H9 (cell line): Measurements from ENCODE around the gene DPP6. TPM values are rescaled to one million over a fixed set of nuclear protein-coding genes. Genes with fewer than 3 reads are reported as not detected.

Experiments
- DNase-seq: peaks from one replicate; pipeline ENCODE4 v3.0.0-alpha.2; 2017
- H2AFZ ChIP-seq: one replicate; pipeline ENCODE4 v1.6.1; 2013; ENCODE audit warnings: mild to moderate bottlenecking, low read length, control low read depth, moderate library complexity
- H2AK5ac ChIP-seq: 2 replicates; pipeline ENCODE4 v1.6.1; 2013; ENCODE audit warnings: low read length, control low read depth, mixed read lengths; ENCODE audit not compliant: insufficient read length
- H2BK120ac ChIP-seq: one replicate; pipeline ENCODE4 v1.6.1; 2013; ENCODE audit warnings: low read depth, mild to moderate bottlenecking, low read length, control low read depth, inconsistent platforms; ENCODE audit not compliant: poor library complexity, severe bottlenecking
- H2BK12ac ChIP-seq: 2 replicates; pipeline ENCODE4 v1.6.1; 2013; ENCODE audit warnings: low read length, control low read depth, mixed read lengths, low read depth; ENCODE audit not compliant: insufficient read length
- H2BK15ac ChIP-seq: 2 replicates; pipeline ENCODE4 v1.6.1; 2013; ENCODE audit warnings: low read depth, low read length, control low read depth
- H2BK20ac ChIP-seq: one replicate; pipeline ENCODE4 v1.6.1; 2013; ENCODE audit warnings: low read depth, mild to moderate bottlenecking, low read length, control low read depth, inconsistent platforms; ENCODE audit not compliant: poor library complexity, severe bottlenecking
- H2BK5ac ChIP-seq: 2 replicates; pipeline ENCODE4 v1.6.1; 2013; ENCODE audit warnings: low read length, control low read depth, mixed read lengths; ENCODE audit not compliant: insufficient read length
- H3K14ac ChIP-seq: 2 replicates; pipeline ENCODE4 v1.6.1; 2013; ENCODE audit warnings: low read length, control low read depth; ENCODE audit not compliant: insufficient read depth
- H3K18ac ChIP-seq: 2 replicates; pipeline ENCODE4 v1.6.1; 2013; ENCODE audit warnings: low read depth, mild to moderate bottlenecking, mixed read lengths, low read length, control low read depth; ENCODE audit not compliant: insufficient read length
- H3K23ac ChIP-seq: 2 replicates; pipeline ENCODE4 v1.6.1; 2013; ENCODE audit warnings: low read length, control low read depth, mixed read lengths, low read depth; ENCODE audit not compliant: insufficient read length
- H3K23me2 ChIP-seq: 2 replicates; pipeline ENCODE4 v1.6.1; 2013; ENCODE audit warnings: low read depth, mild to moderate bottlenecking, mixed read lengths, low read length, control low read depth; ENCODE audit not compliant: insufficient read length, poor library complexity, severe bottlenecking
- H3K27ac ChIP-seq: 2 replicates; pipeline ENCODE4 v1.5.1; 2013; ENCODE audit warnings: low read length, control low read depth, mixed read lengths, low read depth; ENCODE audit not compliant: insufficient read length
- H3K27me3 ChIP-seq: 2 replicates; pipeline ENCODE4 v1.6.1; 2013; ENCODE audit warnings: low read length, control low read depth, inconsistent platforms; ENCODE audit not compliant: insufficient read depth
- H3K4ac ChIP-seq: 2 replicates; pipeline ENCODE4 v1.6.1; 2013; ENCODE audit warnings: low read depth, mild to moderate bottlenecking, control low read depth, inconsistent platforms, low read length, moderate library complexity
- H3K4me1 ChIP-seq: 2 replicates; pipeline ENCODE4 v1.6.1; 2013; ENCODE audit warnings: low read length, control low read depth, inconsistent platforms; ENCODE audit not compliant: insufficient read depth
- H3K4me2 ChIP-seq: 2 replicates; pipeline ENCODE4 v1.6.1; 2013; ENCODE audit warnings: low read length, control low read depth, mixed read lengths; ENCODE audit not compliant: insufficient read length, insufficient read depth
- H3K56ac ChIP-seq: 2 replicates; pipeline ENCODE4 v1.6.1; 2013; ENCODE audit warnings: low read depth, mild to moderate bottlenecking, mixed read lengths, low read length, control low read depth; ENCODE audit not compliant: insufficient read length
- H3K79me1 ChIP-seq: 2 replicates; pipeline ENCODE4 v1.6.1; 2013; ENCODE audit warnings: low read depth, mild to moderate bottlenecking, moderate library complexity, low read length, control low read depth, inconsistent platforms; ENCODE audit not compliant: insufficient read depth, poor library complexity, severe bottlenecking
- H3K79me2 ChIP-seq: 2 replicates; pipeline ENCODE4 v1.6.1; 2013; ENCODE audit warnings: low read length, control low read depth, inconsistent platforms; ENCODE audit not compliant: insufficient read depth
- H3K9ac ChIP-seq: 2 replicates; pipeline ENCODE4 v1.6.1; 2013; ENCODE audit warnings: low read length, control low read depth, mixed read lengths; ENCODE audit not compliant: insufficient read length; ENCODE audit errors: extremely low read depth
- H3K9me3 ChIP-seq: one replicate; pipeline ENCODE4 v1.6.1; 2013; ENCODE audit warnings: low read depth, low read length, inconsistent platforms; ENCODE audit not compliant: control insufficient read depth
- H3T11ph ChIP-seq: one replicate; pipeline ENCODE4 v1.6.1; 2013; ENCODE audit warnings: mild to moderate bottlenecking, low read length, control low read depth, inconsistent platforms
- H4K20me1 ChIP-seq: one replicate; pipeline ENCODE4 v1.6.1; 2013; ENCODE audit not compliant: control insufficient read depth, insufficient read length, insufficient read depth
- H4K5ac ChIP-seq: 2 replicates; pipeline ENCODE4 v1.6.1; 2013; ENCODE audit warnings: low read depth, mild to moderate bottlenecking, mixed read lengths, low read length, control low read depth; ENCODE audit not compliant: insufficient read length
- H4K8ac ChIP-seq: replicated peaks from 2 replicates; pipeline ENCODE4 v1.6.1; 2013; ENCODE audit warnings: low read length, control low read depth, mixed read lengths, low read depth; ENCODE audit not compliant: insufficient read length
- H4K91ac ChIP-seq: 2 replicates; pipeline ENCODE4 v1.6.1; 2013; ENCODE audit warnings: low read depth, mild to moderate bottlenecking, moderate library complexity, mixed read lengths, low read length, control low read depth; ENCODE audit not compliant: insufficient read length
- H3K27ac Mint-ChIP-seq, 3 experiments: 2 replicates in 2 of 3; 3 replicates in 1 of 3; pipeline ENCODE4 v1.8.0; 2020 to 2021; ENCODE audit warnings: mixed read lengths in 3 of 3, mild to moderate bottlenecking in 1 of 3, moderate library complexity in 1 of 3
- H3K27me3 Mint-ChIP-seq: 2 replicates; pipeline ENCODE4 v1.8.0; 2021; ENCODE audit warnings: low read depth, mild to moderate bottlenecking, moderate library complexity, mixed read lengths
- H3K36me3 Mint-ChIP-seq, 3 experiments: 2 replicates in 2 of 3; 3 replicates in 1 of 3; pipeline ENCODE4 v1.8.0; 2020 to 2021; ENCODE audit warnings: low read depth in 3 of 3, mixed read lengths in 3 of 3; ENCODE audit not compliant: insufficient read depth in 1 of 3
- H3K4me1 Mint-ChIP-seq, 2 experiments: 2 replicates each; pipeline ENCODE4 v1.8.0; 2020; ENCODE audit warnings: mixed read lengths in 2 of 2
- H3K4me3 Mint-ChIP-seq, 2 experiments: 2 replicates in 1 of 2; 3 replicates in 1 of 2; pipeline ENCODE4 v1.8.0; 2020 to 2021; ENCODE audit warnings: mild to moderate bottlenecking in 2 of 2, mixed read lengths in 2 of 2, moderate library complexity in 1 of 2
- H3K9me3 Mint-ChIP-seq, 2 experiments: 2 replicates in 1 of 2; 3 replicates in 1 of 2; pipeline ENCODE4 v1.8.0; 2020; ENCODE audit warnings: mild to moderate bottlenecking in 2 of 2, mixed read lengths in 2 of 2, moderate library complexity in 1 of 2
- CTCF ChIP-seq: fragments of 200-600 bp; sonication (generic); conservative IDR thresholded peaks from 3 replicates; pipeline ENCODE4 v1.8.0; 2021; ENCODE audit warnings: antibody characterized with exemption, mild to moderate bottlenecking
- WGBS: extraction: QIAGEN DNeasy Blood & Tissue Kit; methylation state at CpG from one replicate; pipeline ENCODE4 v1.1.7; 2013; ENCODE audit warnings: missing lambda C conversion rate, low lambda C conversion rate, mixed read lengths; ENCODE audit not compliant: insufficient read length; ENCODE audit errors: extremely low coverage; 5-methylcytosine and 5-hydroxymethylcytosine counted together
- total RNA-seq: library from RNA; stranded (reverse); gene quantifications from 2 replicates; pipeline ENCODE4 v1.2.1, GENCODE V29; 2021

Gene DPP6
- total RNA-seq, 1 experiment from 2014 or later: 4.5 TPM

GRCh38 chr7:154896076-154896475 is 843.9 kb downstream of the DPP6 start:
- Histone ChIP-seq H3K27ac (no peak overlapping the region), H4K5ac (no peak overlapping the region), H3K23me2 (no peaks in the 10 kb centered on the region), H4K91ac (no peak overlapping the region), H3K4me2 (no peak overlapping the region), H3K18ac (no peak overlapping the region), H2BK120ac (no peak overlapping the region), H2BK20ac (no peak overlapping the region), H3K27me3 (no peaks in the 10 kb centered on the region), H3K79me1 (no peaks in the 10 kb centered on the region), H3K4me1 (no peaks in the 10 kb centered on the region), H3K4ac (no peak overlapping the region), H2BK15ac (no peak overlapping the region), H2BK5ac (no peak overlapping the region), H3K79me2 (no peaks in the 10 kb centered on the region), H4K8ac (no peak overlapping the region), H3K9ac (no peak overlapping the region), H2AK5ac (no peak overlapping the region), H4K20me1 (no peaks in the 10 kb centered on the region), H3K23ac (no peak overlapping the region), H3K56ac (no peak overlapping the region), H3K9me3 (no peaks in the 10 kb centered on the region), H2AFZ (no peak overlapping the region), H2BK12ac (no peak overlapping the region), H3T11ph (no peak overlapping the region), H3K14ac (no peak overlapping the region)
- no peaks in the 10 kb centered on the region for H3K9me3 Mint-ChIP-seq
- H3K27me3 Mint-ChIP-seq: no peaks in the 10 kb centered on the region; the same call in 1 of the 2 replicates
- no peak overlapping the region for H3K27ac Mint-ChIP-seq
- no peak for TF ChIP-seq CTCF
- H3K36me3 Mint-ChIP-seq: no peaks in the 10 kb centered on the region
- no peak overlapping the region for H3K4me3 Mint-ChIP-seq
- no CpG with 5 or more reads among the region's 11 CpGs for WGBS
- peaks cover 5 to 8% of the 10 kb centered on the region in 2 experiments for H3K4me1 Mint-ChIP-seq
- no peak for DNase-seq
